Natural killer cell (primary cell): Measurements from ENCODE around the gene CDH13. TPM values are rescaled to one million over a fixed set of nuclear protein-coding genes. Genes with fewer than 3 reads are reported as not detected.

Experiments
- ATAC-seq, 3 donors: fragments of 150-1000 bp in 2 of 3; fragments of 200-7000 bp in 1 of 3; cut with Tn5 transposase; 1 replicate in 1 of 3; 2 replicates in 2 of 3; pipeline ENCODE4 v1.10.0; 2021; ENCODE audit warnings: mild to moderate bottlenecking in 2 of 3, moderate library complexity in 2 of 3
- DNase-seq, 2 donors: peaks; one replicate each; pipeline versions ENCODE4 v3.0.0 to v3.0.0-alpha.2; 2013 to 2021; ENCODE audit warnings: mixed read lengths in 1 of 2
- H3K27ac ChIP-seq: one replicate; pipeline ENCODE4 v1.5.1; 2013; ENCODE audit warnings: mild to moderate bottlenecking, low read length
- H3K27me3 ChIP-seq: one replicate; pipeline ENCODE4 v1.6.1; 2013; ENCODE audit warnings: low read length; ENCODE audit not compliant: control insufficient read depth, insufficient read depth
- H3K36me3 ChIP-seq: one replicate; pipeline ENCODE4 v1.6.1; 2013; ENCODE audit warnings: low read length; ENCODE audit not compliant: control insufficient read depth, insufficient read depth
- H3K4me1 ChIP-seq: one replicate; pipeline ENCODE4 v1.6.1; 2013; ENCODE audit warnings: low read length; ENCODE audit not compliant: control insufficient read depth, insufficient read depth
- H3K4me3 ChIP-seq: one replicate; pipeline ENCODE4 v1.5.1; 2013; ENCODE audit warnings: low read length
- H3K9me3 ChIP-seq: one replicate; pipeline ENCODE4 v1.6.1; 2013; ENCODE audit warnings: low read length; ENCODE audit not compliant: control insufficient read depth, insufficient read depth
- H3K27ac Mint-ChIP-seq, 2 donors: one replicate each; pipeline ENCODE4 v1.8.0; 2022; ENCODE audit warnings: mild to moderate bottlenecking in 2 of 2, mixed read lengths in 2 of 2, moderate library complexity in 1 of 2
- H3K27me3 Mint-ChIP-seq, 2 donors: one replicate each; pipeline ENCODE4 v1.8.0; 2022; ENCODE audit warnings: low read depth in 2 of 2, mixed read lengths in 2 of 2
- H3K36me3 Mint-ChIP-seq: one replicate; pipeline ENCODE4 v1.8.0; 2022; ENCODE audit warnings: mixed read lengths
- H3K4me1 Mint-ChIP-seq, 2 donors: one replicate each; pipeline ENCODE4 v1.8.0; 2022; ENCODE audit warnings: mixed read lengths in 2 of 2
- H3K4me3 Mint-ChIP-seq: one replicate; pipeline ENCODE4 v1.8.0; 2022; ENCODE audit warnings: mild to moderate bottlenecking, moderate library complexity, mixed read lengths
- H3K9me3 Mint-ChIP-seq, 2 donors: one replicate each; pipeline ENCODE4 v1.8.0; 2022; ENCODE audit warnings: mixed read lengths in 2 of 2
- WGBS: methylation state at CpG from one replicate; pipeline ENCODE4 v1.1.7; 2013; ENCODE audit warnings: missing lambda C conversion rate; ENCODE audit not compliant: insufficient coverage; 5-methylcytosine and 5-hydroxymethylcytosine counted together
- intact Hi-C: fragments of 100-400 bp; cut with micrococcal nuclease; formaldehyde crosslinking; loops from one replicate; pipeline ENCODE4 v1.14.2; 2022
- total RNA-seq, 4 donors: library from RNA; stranded (reverse); fragments of 120-200 nt in 1 of 4; gene quantifications; one replicate each; pipeline versions ENCODE4 v1.2.3 to v1.2.4, GENCODE V29; 2013 to 2022
- TF ChIP-seq, protein P1 (sequence below): fragments of 200-600 bp; IDR thresholded peaks from one replicate; pipeline ENCODE4 v1.8.0; 2022; ENCODE audit warnings: antibody characterized with exemption

The CDH13 gene
- total RNA-seq, 3 donors from 2014 or later (not counting 1 experiment from before 2014, with no cell fraction given), result not detected

- DNase-seq (no peak), ATAC-seq (no peak)
- Histone ChIP-seq H3K27ac (no peak overlapping the region), H3K4me1 (no peaks in the 10 kb centered on the region), H3K4me3 (no peak overlapping the region), H3K27me3 (no peaks in the 10 kb centered on the region), H3K9me3 (no peaks in the 10 kb centered on the region), H3K36me3 (no peaks in the 10 kb centered on the region)
- Mint-ChIP-seq H3K9me3 (no peaks in the 10 kb centered on the region), H3K27me3 (peaks cover 7 to 10% of the 10 kb centered on the region in 2 donors), H3K4me1 (no peaks in the 10 kb centered on the region), H3K36me3 (no peaks in the 10 kb centered on the region), H3K4me3 (no peak overlapping the region), H3K27ac (no peak overlapping the region)
- intact Hi-C loops, result no loop called here
- 97% methylated on average over 2 of the region's 3 CpGs for WGBS
- TF ChIP-seq, protein P1, sequence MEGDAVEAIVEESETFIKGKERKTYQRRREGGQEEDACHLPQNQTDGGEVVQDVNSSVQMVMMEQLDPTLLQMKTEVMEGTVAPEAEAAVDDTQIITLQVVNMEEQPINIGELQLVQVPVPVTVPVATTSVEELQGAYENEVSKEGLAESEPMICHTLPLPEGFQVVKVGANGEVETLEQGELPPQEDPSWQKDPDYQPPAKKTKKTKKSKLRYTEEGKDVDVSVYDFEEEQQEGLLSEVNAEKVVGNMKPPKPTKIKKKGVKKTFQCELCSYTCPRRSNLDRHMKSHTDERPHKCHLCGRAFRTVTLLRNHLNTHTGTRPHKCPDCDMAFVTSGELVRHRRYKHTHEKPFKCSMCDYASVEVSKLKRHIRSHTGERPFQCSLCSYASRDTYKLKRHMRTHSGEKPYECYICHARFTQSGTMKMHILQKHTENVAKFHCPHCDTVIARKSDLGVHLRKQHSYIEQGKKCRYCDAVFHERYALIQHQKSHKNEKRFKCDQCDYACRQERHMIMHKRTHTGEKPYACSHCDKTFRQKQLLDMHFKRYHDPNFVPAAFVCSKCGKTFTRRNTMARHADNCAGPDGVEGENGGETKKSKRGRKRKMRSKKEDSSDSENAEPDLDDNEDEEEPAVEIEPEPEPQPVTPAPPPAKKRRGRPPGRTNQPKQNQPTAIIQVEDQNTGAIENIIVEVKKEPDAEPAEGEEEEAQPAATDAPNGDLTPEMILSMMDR, result no peak
These were observed 709.8 kb downstream of the CDH13 start for GRCh38 chr16:83336603-83337002.

DNA sequence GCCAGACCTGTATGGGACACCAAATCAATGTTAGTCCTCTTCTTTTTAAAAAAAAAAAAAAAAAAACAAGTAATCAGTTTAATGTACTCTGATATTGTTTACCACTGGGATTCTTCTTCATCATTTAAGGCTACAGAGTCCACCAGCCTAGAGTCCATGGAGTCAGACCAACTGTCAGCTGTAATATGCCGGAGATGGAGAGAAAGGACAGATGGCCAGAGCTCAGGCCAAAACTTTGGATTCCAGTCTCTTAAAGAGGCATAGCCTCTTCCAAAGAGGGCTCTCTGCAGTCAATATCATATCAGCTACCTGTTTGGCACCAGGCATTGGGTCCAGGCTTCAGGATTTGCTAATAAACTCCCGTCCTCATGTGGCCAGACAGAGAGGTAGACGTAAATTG is 711.4 kb downstream of the CDH13 start:
- H3K27me3 ChIP-seq, result no peaks in the 10 kb centered on the region
- H3K4me1 Mint-ChIP-seq, result no peaks in the 10 kb centered on the region
- TF ChIP-seq, protein P1, result no peak
- H3K36me3 Mint-ChIP-seq, result no peaks in the 10 kb centered on the region
- no peaks in the 10 kb centered on the region for H3K4me1 ChIP-seq
- no peak for DNase-seq
- no peak for ATAC-seq
- H3K4me3 ChIP-seq, result no peak overlapping the region
- intact Hi-C loops, result no loop called here
- no peak overlapping the region for H3K27ac ChIP-seq
- H3K9me3 ChIP-seq, result no peaks in the 10 kb centered on the region
- no peaks in the 10 kb centered on the region for H3K36me3 ChIP-seq
- H3K27ac Mint-ChIP-seq, result no peak overlapping the region
- H3K27me3 Mint-ChIP-seq, result peaks cover 0 to 9% of the 10 kb centered on the region in 2 donors
- 88% methylated on average over 2 of the region's 3 CpGs for WGBS
- H3K9me3 Mint-ChIP-seq, result no peaks in the 10 kb centered on the region
- no peak overlapping the region for H3K4me3 Mint-ChIP-seq

DNA sequence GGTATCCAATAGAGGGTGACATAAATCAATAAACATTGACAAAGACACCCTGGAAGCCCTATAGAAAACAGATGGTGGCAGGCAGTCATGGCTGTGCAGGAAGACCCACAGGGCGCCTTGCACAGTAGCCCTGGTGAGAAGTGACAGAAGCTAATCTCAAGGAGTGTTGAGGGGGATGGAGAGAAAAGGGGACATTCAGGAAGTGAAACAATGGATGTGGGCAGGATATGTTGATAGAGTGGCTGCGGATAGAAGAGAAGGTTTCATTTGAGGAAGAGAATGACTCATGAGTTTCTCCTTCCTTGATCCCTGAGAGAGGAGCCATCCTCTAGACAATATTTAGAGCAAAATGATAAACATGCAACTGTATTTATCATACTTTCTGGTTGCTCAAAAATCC is 712.2 kb downstream of the CDH13 start:
- no peak overlapping the region for H3K4me3 ChIP-seq
- ATAC-seq, result no peak
- 48% methylated on average over 2 of the region's 2 CpGs for WGBS

DNA sequence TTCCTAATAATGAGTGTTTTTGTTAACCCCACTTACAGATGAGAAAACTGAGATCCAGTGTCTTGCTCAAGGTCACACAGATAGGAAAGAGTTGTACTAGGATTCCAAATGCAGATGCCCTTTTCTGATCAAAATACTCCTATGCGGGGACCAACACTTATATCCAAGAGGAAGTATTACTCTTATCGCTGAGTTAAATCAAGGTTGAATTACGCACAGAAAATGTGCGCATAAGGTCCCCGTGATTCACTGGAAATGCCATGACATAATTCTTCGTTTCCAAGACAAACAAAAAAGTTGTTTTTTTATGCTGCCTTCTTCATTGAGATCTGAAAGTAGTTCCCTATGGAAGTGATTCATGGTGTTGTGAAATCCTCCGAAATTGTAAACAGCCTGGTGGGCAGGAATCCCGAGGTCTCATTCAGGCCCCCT is 717.2 kb downstream of the CDH13 start:
- Mint-ChIP-seq H3K4me3 (no peak overlapping the region), H3K27ac (no peak overlapping the region), H3K36me3 (no peaks in the 10 kb centered on the region), H3K4me1 (no peaks in the 10 kb centered on the region), H3K27me3 (peaks cover 8 to 12% of the 10 kb centered on the region in 2 donors), H3K9me3 (no peaks in the 10 kb centered on the region)
- WGBS, result 77% methylated on average over 8 of the region's 8 CpGs
- intact Hi-C loops, result no loop called here
- no peaks in the 10 kb centered on the region for H3K9me3 ChIP-seq
- H3K36me3 ChIP-seq, result no peaks in the 10 kb centered on the region
- DNase-seq, result no peak
- H3K27ac ChIP-seq, result no peak overlapping the region
- no peaks in the 10 kb centered on the region for H3K4me1 ChIP-seq
- TF ChIP-seq, protein P1, result no peak
- ATAC-seq, result no peak
- H3K4me3 ChIP-seq, result no peak overlapping the region
- no peaks in the 10 kb centered on the region for H3K27me3 ChIP-seq

More for the DNA sequence above, 712.2 kb downstream of the CDH13 start:
- intact Hi-C loops, result no loop called here
- H3K9me3 Mint-ChIP-seq, result no peaks in the 10 kb centered on the region
- no peak overlapping the region for H3K4me3 Mint-ChIP-seq
- Histone ChIP-seq H3K27ac (no peak overlapping the region), H3K4me1 (no peaks in the 10 kb centered on the region), H3K9me3 (no peaks in the 10 kb centered on the region), H3K27me3 (no peaks in the 10 kb centered on the region), H3K36me3 (no peaks in the 10 kb centered on the region)
- TF ChIP-seq, protein P1, result no peak
- no peak for DNase-seq
- no peaks in the 10 kb centered on the region for H3K36me3 Mint-ChIP-seq
- H3K27me3 Mint-ChIP-seq, result peaks cover 0 to 6% of the 10 kb centered on the region in 2 donors
- H3K27ac Mint-ChIP-seq, result no peak overlapping the region
- H3K4me1 Mint-ChIP-seq, result no peaks in the 10 kb centered on the region
